Body of pancreas (tissue), 4 donors: ENCODE results near the gene PSAPL1. TPM values are rescaled to one million over a fixed set of nuclear protein-coding genes. Genes with fewer than 3 reads are reported as not detected.

Source experiments
- ATAC-seq: fragments of 150-250 bp; one replicate; pipeline ENCODE4 v1.9.1; 2016
- DNase-seq, 4 donors: peaks; one replicate each; pipeline ENCODE4 v3.0.0-alpha.2; 2019
- H3K27ac ChIP-seq, 4 donors: fragments of 200-600 bp; sonication (generic); 1 replicate in 3 of 4; 2 replicates in 1 of 4; pipeline versions ENCODE4 v1.5.1 to v1.6.1; 2016 to 2019; ENCODE audit warnings: mild to moderate bottlenecking in 1 of 4, mixed read lengths in 1 of 4, moderate library complexity in 1 of 4
- H3K27me3 ChIP-seq, 2 donors: fragments of 200-600 bp; sonication (generic); one replicate each; pipeline ENCODE4 v1.6.0; 2016; ENCODE audit warnings: mild to moderate bottlenecking in 1 of 2
- H3K36me3 ChIP-seq, 2 donors: fragments of 200-600 bp; sonication (generic); replicated peaks in 1 of 2; 2 replicates each; pipeline ENCODE4 v1.5.1; 2016; ENCODE audit warnings: low read depth in 2 of 2; ENCODE audit not compliant: insufficient read depth in 1 of 2
- H3K4me1 ChIP-seq: fragments of 200-600 bp; sonication (generic); one replicate; pipeline ENCODE4 v1.6.0; 2016
- H3K4me3 ChIP-seq, 2 donors: fragments of 200-600 bp; sonication (generic); 1 replicate in 1 of 2; 2 replicates in 1 of 2; pipeline ENCODE4 v1.5.1; 2016 to 2019
- H3K9me3 ChIP-seq, 3 donors: fragments of 200-600 bp; sonication (generic); 1 replicate in 2 of 3; 2 replicates in 1 of 3; pipeline ENCODE4 v1.5.1; 2016
- CTCF ChIP-seq, 7 experiments: fragments of 450-650 bp in 4 of 7; fragments of 200-600 bp in 3 of 7; sonication (generic) in 3 of 7; IDR thresholded peaks; one replicate each; pipeline ENCODE4 v1.5.1; 2016 to 2019; ENCODE audit warnings: antibody characterized with exemption in 7 of 7
- POLR2A ChIP-seq, 3 donors: fragments of 450-650 bp; IDR thresholded peaks; one replicate each; pipeline ENCODE4 v1.6.1; 2016; ENCODE audit warnings: antibody characterized with exemption in 3 of 3, mild to moderate bottlenecking in 2 of 3
- WGBS, 2 donors: methylation state at CpG; one replicate each; pipeline ENCODE4 v1.1.5; 2017; 5-methylcytosine and 5-hydroxymethylcytosine counted together
- intact Hi-C: fragments of 100-400 bp; cut with DNase I; formaldehyde crosslinking; loops from one replicate; pipeline ENCODE4 v1.15.1; 2023
- total RNA-seq, 2 donors: library from RNA; depleted of rRNA; stranded (reverse); fragments of >200 nt; gene quantifications; one replicate each; pipeline ENCODE4 v1.1.0, GENCODE V29; 2016

The PSAPL1 gene
- total RNA-seq, 2 donors from 2014 or later: 0.52 TPM; not detected in 1

DNA sequence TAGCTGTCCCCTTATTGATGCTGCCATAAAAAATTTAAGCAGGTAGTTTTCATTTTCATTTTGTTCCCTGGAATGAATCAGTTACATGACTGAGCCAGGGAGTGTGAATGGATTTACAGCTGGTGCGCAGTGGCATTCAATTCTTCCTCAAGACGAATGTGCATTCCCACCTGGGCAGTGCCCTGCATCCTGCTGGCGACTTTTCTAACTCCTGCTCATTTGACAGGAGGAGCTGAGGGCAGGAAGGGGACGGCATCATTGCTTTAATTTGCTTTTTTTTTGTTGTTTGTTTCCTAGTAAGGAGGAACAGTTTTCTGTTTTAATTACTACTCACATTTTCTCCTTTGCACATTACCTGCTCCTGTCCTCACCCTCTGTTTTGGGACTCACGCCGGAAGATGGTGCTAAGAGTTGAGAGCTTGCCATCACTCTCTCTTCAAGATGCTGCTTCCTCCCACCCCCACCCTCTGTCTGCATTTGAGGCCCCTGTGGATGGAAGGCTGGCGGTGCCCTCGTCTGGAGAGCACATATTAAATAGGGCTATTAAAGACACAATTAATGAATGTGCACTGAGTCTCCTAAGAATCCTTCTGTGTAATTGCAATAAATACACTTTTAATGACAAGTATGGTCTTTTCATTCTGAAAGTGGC is 35.8 kb downstream of the PSAPL1 start:
- no peak for ATAC-seq
- WGBS, 2 donors: 51% methylated on average over 8 of the region's 8 CpGs
- DNase-seq: no peak

GRCh38 chr4:7398104-7398423 is 36.7 kb downstream of the PSAPL1 start:
- peak; percentile 21 for ATAC-seq
- WGBS, 2 donors: 3 to 5% methylated on average over 5 to 6 of the region's 6 CpGs
- DNase-seq: peak; percentile 29 to 78 (median 74)
- Histone ChIP-seq H3K36me3 (no peaks in the 10 kb centered on the region), H3K9me3 (no peaks in the 10 kb centered on the region), H3K27me3 (no peaks in the 10 kb centered on the region), H3K27ac (no peak overlapping the region), H3K4me3 (no peak overlapping the region), H3K4me1 (peaks cover 6% of the 10 kb centered on the region)
- intact Hi-C loops: no loop called here
- TF ChIP-seq POLR2A (IDR thresholded peaks at IDR 0.05) (no peak), CTCF (IDR thresholded peaks at IDR 0.05) (peak in 2 of 7 experiments; percentile 13 to 18)

More for the DNA sequence above, 35.8 kb downstream of the PSAPL1 start:
- no peaks in the 10 kb centered on the region for H3K9me3 ChIP-seq
- H3K27ac ChIP-seq: no peak overlapping the region
- no peak for TF ChIP-seq CTCF (IDR thresholded peaks at IDR 0.05)
- intact Hi-C loops: no loop called here
- H3K4me3 ChIP-seq: no peak overlapping the region
- H3K27me3 ChIP-seq: no peaks in the 10 kb centered on the region
- no peaks in the 10 kb centered on the region for H3K36me3 ChIP-seq
- H3K4me1 ChIP-seq: peaks cover 6% of the 10 kb centered on the region

DNA sequence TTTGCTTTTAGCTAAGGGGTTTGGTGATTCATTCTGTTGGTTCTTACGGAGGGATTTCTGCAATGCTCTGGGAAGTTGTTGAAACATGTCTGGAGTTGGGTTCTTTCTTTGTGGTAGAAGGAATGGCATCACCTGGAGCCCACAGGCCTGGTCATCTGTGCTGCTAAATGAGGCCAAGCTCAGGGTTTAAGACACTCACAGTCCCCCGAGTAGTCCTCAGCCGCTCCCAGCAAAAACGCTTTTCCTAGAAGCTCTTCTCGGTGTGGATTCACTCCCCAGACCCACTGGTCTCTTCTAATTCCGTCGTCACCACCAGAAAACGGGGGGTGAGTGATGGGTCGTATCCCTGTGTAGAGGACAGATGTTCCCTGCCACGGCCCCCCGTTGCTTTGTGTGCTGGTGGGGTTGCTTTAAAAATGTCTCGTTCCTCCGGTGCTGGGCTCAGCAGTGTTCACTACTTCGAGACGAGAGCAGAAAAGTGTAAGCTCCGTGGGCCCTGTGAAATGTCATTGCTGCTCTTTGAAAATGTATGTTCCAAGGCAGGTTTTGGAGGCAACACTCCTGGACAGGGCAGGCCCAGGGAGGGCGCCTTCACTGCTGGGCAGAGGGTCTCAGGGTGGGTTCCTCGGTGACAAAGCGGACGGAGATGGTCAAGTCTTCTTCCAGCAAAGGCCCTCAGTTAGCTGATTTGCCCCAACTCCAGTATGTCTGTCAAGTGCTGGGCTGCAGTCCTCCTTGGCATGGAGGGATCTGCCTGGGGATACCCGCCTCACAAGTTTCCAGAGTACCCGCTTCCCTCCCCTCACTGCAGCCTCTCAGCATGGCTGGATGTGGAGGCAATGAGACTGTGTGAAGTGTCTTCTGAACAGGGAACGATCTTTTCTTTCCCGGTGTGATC is 37.3 kb downstream of the PSAPL1 start:
- ATAC-seq: no peak
- TF ChIP-seq POLR2A (IDR thresholded peaks at IDR 0.05) (no peak), CTCF (IDR thresholded peaks at IDR 0.05) (no peak)
- WGBS, 2 donors: 72 to 75% methylated on average over 15 to 24 of the region's 24 CpGs
- peaks cover 6% of the 10 kb centered on the region for H3K4me1 ChIP-seq
- H3K4me3 ChIP-seq: no peak overlapping the region
- intact Hi-C loops: no loop called here
- no peaks in the 10 kb centered on the region for H3K27me3 ChIP-seq
- no peaks in the 10 kb centered on the region for H3K9me3 ChIP-seq
- no peaks in the 10 kb centered on the region for H3K36me3 ChIP-seq
- DNase-seq: peak in 1 of 4 donors; percentile 4
- no peak overlapping the region for H3K27ac ChIP-seq

DNA sequence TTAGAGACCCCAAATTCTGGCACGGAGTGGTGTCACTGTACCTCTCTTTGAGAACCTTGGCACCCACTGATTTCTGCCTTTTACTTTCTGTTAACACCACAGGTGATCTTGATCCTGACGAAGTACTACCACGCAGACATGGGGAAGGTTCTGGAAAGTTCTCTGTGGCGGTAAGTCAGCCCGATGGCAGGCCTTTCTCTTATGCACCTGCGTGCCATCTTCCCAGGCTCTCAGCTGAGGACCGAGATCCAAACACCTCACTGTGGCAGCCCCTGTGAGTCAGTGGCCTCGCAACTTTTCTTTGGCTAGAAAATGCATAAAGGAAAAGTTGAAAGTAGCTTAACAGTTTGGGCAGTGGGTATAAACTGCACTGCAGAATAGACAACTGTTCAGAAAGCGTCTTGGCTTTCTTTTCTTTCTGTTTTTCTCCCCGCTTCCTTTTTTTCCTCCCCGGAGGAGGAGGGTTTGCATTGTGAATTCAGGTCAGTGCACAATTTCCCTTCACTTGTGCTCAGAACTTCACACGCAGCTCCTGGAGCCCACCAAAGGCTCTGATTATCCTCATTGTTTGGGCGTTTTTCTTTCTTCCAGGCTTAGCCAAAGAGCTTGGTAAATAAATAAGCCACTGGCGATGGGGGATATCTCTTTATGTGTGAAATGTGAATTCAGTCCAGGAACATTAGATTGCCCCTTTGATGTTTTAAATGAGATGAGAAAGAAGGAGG is 38.4 kb downstream of the PSAPL1 start:
- intact Hi-C loops: no loop called here
- DNase-seq: no peak

More for the DNA sequence above, 38.4 kb downstream of the PSAPL1 start:
- H3K36me3 ChIP-seq: no peaks in the 10 kb centered on the region
- H3K27me3 ChIP-seq: no peaks in the 10 kb centered on the region
- TF ChIP-seq POLR2A (IDR thresholded peaks at IDR 0.05): no peak
- no peak for TF ChIP-seq CTCF (IDR thresholded peaks at IDR 0.05)
- WGBS, 2 donors: 74 to 77% methylated on average over 14 of the region's 14 CpGs
- no peak for ATAC-seq
- no peak overlapping the region for H3K4me3 ChIP-seq
- H3K27ac ChIP-seq: no peak overlapping the region
- peaks cover 6% of the 10 kb centered on the region for H3K4me1 ChIP-seq
- no peaks in the 10 kb centered on the region for H3K9me3 ChIP-seq
